ENCODE results near the gene VWCE.

Gene VWCE

GRCh38 chr11:61281581-61282250 is 13.4 kb downstream of the VWCE start:
- peaks cover 13% of the 10 kb centered on the region for H3K36me3 ChIP-seq (ENCODE audit: control insufficient read depth, insufficient read depth, low read length)
- H3K4me1 ChIP-seq (ENCODE audit: control insufficient read depth, insufficient read depth, low read length), result peaks cover 2% of the 10 kb centered on the region
- H3K27me3 ChIP-seq (ENCODE audit: control insufficient read depth, insufficient read depth, low read length, poor library complexity, severe bottlenecking), result no peaks in the 10 kb centered on the region
- no peaks in the 10 kb centered on the region for H3K9me3 ChIP-seq (ENCODE audit: control insufficient read depth, low read length)
- H3K27ac ChIP-seq (ENCODE audit: insufficient read depth, low read depth, low read length, poor library complexity, severe bottlenecking), result no peak overlapping the region
- whole genome bisulfite sequencing, 2 experiments, result 32 to 33% methylated on average over 35 of the region's 35 CpGs
- H3K4me3 ChIP-seq (ENCODE audit: insufficient read depth, low read depth, low read length), result no peak overlapping the region

- 90 to 91% methylated on average over 20 of the region's 20 CpGs for WGBS, 2 experiments
- Histone ChIP-seq H3K36me3 (ENCODE audit: control insufficient read depth, insufficient read depth, low read length) (peaks cover 10% of the 10 kb centered on the region), H3K27me3 (ENCODE audit: control insufficient read depth, insufficient read depth, low read length, poor library complexity, severe bottlenecking) (no peaks in the 10 kb centered on the region), H3K4me1 (ENCODE audit: control insufficient read depth, insufficient read depth, low read length) (peaks cover 2% of the 10 kb centered on the region), H3K27ac (ENCODE audit: insufficient read depth, low read depth, low read length, poor library complexity, severe bottlenecking) (no peak overlapping the region), H3K9me3 (ENCODE audit: control insufficient read depth, low read length) (no peaks in the 10 kb centered on the region), H3K4me3 (ENCODE audit: insufficient read depth, low read depth, low read length) (no peak overlapping the region)
These were observed 14.1 kb downstream of the VWCE start for GRCh38 chr11:61280883-61281580.

DNA sequence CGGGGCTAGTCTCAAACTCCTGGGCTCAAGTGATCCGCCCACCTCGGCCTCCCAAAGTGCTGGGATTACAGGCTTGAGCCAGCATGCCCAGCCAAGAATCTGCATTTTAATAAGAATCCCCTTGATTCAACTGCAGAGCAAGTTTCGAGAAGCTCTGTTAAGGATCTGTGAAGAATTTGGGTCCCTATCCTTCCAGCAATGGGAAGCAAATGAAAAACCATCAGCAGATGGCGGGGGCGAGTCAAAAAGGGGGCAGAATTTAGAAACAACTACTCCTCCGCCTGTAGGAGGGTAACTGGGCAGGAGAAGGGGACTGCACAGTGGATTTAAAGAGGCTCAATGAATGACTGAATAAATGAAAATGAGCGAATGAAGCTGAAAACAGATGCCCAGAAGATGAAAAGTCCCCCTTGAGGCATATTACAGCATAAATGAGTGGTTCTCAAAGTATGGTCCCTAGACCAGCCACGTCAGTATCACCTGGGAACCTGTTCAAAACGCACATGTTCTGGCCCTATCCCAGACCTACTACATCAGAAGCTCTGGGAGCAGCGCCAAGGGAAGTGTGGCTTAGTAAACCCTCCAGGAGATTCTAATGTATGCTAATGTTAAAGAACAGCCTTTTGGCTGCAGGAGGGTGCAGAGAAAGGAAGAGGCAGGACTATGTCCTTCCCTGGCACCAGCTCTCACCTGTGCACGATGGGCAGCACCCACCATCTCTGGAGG is 15.0 kb downstream of the VWCE start:
- no peak overlapping the region for H3K27ac ChIP-seq (ENCODE audit: insufficient read depth, low read depth, low read length, poor library complexity, severe bottlenecking)
- H3K4me3 ChIP-seq (ENCODE audit: insufficient read depth, low read depth, low read length), result no peak overlapping the region
- peaks cover 1% of the 10 kb centered on the region for H3K36me3 ChIP-seq (ENCODE audit: control insufficient read depth, insufficient read depth, low read length)
- peaks cover 2% of the 10 kb centered on the region for H3K4me1 ChIP-seq (ENCODE audit: control insufficient read depth, insufficient read depth, low read length)
- 76 to 78% methylated on average over 12 of the region's 12 CpGs for WGBS, 2 experiments
- no peaks in the 10 kb centered on the region for H3K27me3 ChIP-seq (ENCODE audit: control insufficient read depth, insufficient read depth, low read length, poor library complexity, severe bottlenecking)
- no peaks in the 10 kb centered on the region for H3K9me3 ChIP-seq (ENCODE audit: control insufficient read depth, low read length)

DNA sequence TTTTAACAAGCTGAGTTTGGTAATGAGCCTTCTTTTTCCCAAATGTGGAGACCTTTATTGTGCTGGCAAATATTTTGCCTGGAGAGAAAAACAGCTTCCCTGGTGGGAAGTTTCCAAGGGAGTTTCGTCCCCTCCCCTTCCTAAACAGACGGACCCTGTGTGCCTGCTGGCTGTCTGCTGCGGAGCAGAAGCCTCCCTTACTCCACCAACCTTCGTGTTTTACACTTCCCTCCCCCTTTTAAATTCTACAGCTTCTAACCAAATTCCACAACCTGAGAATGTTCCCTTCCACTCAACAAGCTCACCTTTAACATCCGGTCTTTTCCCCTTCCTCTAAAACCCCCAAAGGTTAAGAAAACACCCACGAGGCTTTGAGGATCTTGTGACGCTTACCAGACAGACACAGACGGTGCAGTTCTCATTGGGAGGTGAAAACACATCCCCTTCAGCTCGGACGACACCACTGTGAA is 17.1 kb downstream of the VWCE start:
- WGBS, 2 experiments, result 61 to 65% methylated on average over 10 of the region's 10 CpGs
- Histone ChIP-seq H3K27me3 (ENCODE audit: control insufficient read depth, insufficient read depth, low read length, poor library complexity, severe bottlenecking) (no peaks in the 10 kb centered on the region), H3K4me1 (ENCODE audit: control insufficient read depth, insufficient read depth, low read length) (peaks cover 5% of the 10 kb centered on the region), H3K4me3 (ENCODE audit: insufficient read depth, low read depth, low read length) (no peak overlapping the region), H3K27ac (ENCODE audit: insufficient read depth, low read depth, low read length, poor library complexity, severe bottlenecking) (no peak overlapping the region), H3K36me3 (ENCODE audit: control insufficient read depth, insufficient read depth, low read length) (no peaks in the 10 kb centered on the region), H3K9me3 (ENCODE audit: control insufficient read depth, low read length) (no peaks in the 10 kb centered on the region)

GRCh38 chr11:61277186-61278000 is 17.7 kb downstream of the VWCE start:
- H3K27ac ChIP-seq (ENCODE audit: insufficient read depth, low read depth, low read length, poor library complexity, severe bottlenecking), result no peak overlapping the region
- WGBS, 2 experiments, result 83 to 86% methylated on average over 14 of the region's 14 CpGs
- no peaks in the 10 kb centered on the region for H3K9me3 ChIP-seq (ENCODE audit: control insufficient read depth, low read length)
- no peaks in the 10 kb centered on the region for H3K36me3 ChIP-seq (ENCODE audit: control insufficient read depth, insufficient read depth, low read length)
- peaks cover 5% of the 10 kb centered on the region for H3K4me1 ChIP-seq (ENCODE audit: control insufficient read depth, insufficient read depth, low read length)
- no peaks in the 10 kb centered on the region for H3K27me3 ChIP-seq (ENCODE audit: control insufficient read depth, insufficient read depth, low read length, poor library complexity, severe bottlenecking)
- H3K4me3 ChIP-seq (ENCODE audit: insufficient read depth, low read depth, low read length), result no peak overlapping the region

- Histone ChIP-seq H3K4me1 (ENCODE audit: control insufficient read depth, insufficient read depth, low read length) (peaks cover 5% of the 10 kb centered on the region), H3K27ac (ENCODE audit: insufficient read depth, low read depth, low read length, poor library complexity, severe bottlenecking) (no peak overlapping the region), H3K27me3 (ENCODE audit: control insufficient read depth, insufficient read depth, low read length, poor library complexity, severe bottlenecking) (no peaks in the 10 kb centered on the region), H3K9me3 (ENCODE audit: control insufficient read depth, low read length) (no peaks in the 10 kb centered on the region), H3K4me3 (ENCODE audit: insufficient read depth, low read depth, low read length) (no peak overlapping the region), H3K36me3 (ENCODE audit: control insufficient read depth, insufficient read depth, low read length) (peaks cover 4% of the 10 kb centered on the region)
- WGBS, 2 experiments, result 91 to 93% methylated on average over 4 of the region's 4 CpGs
These were observed 19.9 kb downstream of the VWCE start for GRCh38 chr11:61275191-61275590.

DNA sequence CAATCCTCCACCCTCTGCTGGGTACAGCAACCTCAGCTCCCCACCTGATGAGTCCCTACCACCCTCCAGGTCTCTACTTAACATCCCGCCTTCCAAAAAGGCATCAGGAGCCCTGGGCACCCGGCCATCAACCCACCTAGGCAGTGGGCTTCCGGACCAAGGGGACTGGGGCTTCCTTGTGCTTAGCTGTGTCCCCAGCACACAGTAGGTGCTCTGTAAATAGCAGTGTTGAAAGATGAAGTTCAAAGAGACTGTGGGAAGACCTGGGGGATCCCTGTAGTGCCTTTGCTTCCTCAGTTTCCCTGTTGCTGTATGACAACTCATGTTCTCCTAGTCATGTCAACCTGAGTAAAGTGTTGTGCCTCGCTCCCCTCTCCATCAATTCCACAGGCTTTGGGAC is 21.0 kb downstream of the VWCE start:
- Histone ChIP-seq H3K9me3 (ENCODE audit: control insufficient read depth, low read length) (no peaks in the 10 kb centered on the region), H3K27me3 (ENCODE audit: control insufficient read depth, insufficient read depth, low read length, poor library complexity, severe bottlenecking) (no peaks in the 10 kb centered on the region), H3K36me3 (ENCODE audit: control insufficient read depth, insufficient read depth, low read length) (peaks cover 4% of the 10 kb centered on the region), H3K4me1 (ENCODE audit: control insufficient read depth, insufficient read depth, low read length) (peaks cover 5% of the 10 kb centered on the region), H3K27ac (ENCODE audit: insufficient read depth, low read depth, low read length, poor library complexity, severe bottlenecking) (no peak overlapping the region), H3K4me3 (ENCODE audit: insufficient read depth, low read depth, low read length) (no peak overlapping the region)
- 92 to 94% methylated on average over 4 of the region's 4 CpGs for WGBS, 2 experiments

DNA sequence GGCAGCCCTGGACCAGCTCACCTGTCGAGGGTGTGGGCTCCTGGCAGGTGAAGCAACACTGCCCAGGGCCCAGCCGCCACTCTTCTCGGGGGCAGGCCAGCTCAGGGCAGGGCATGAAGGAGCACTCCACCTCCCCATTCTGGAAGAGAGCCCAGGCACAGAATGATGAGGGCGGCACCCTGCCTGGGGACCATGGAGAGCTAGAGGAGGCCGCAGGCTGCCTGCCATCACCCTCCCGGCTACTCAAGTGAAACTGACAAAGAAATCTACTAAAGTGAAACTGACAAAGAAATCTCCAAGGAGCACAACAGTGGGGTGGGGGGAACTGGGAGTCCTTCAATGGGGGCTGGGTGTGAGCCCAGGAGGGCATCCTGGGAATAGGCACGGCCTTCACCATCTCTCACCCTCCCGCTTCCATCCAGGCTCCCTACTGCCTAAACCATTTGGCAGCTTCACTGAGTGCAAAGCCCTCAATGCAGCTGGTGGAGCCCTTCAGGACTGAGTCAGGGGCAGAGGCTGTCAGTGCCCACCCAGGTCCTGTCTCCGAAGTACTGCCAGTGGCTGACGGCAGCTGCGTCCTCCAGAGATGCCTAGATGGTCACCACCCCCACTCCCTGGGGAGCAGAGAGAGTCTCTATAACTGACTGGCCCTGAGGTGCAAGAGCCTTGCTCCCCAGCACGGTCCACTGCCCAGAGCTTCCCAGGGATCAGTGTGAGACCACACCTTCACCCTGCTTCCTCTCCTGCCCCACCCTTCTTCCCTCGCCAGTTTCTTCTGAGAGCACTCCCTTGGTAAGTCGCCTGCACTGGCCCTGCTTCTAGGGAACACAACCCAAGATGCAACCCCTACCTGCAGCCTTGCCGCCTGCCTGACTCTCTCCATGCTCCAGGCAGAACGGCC is 21.7 kb downstream of the VWCE start:
- no peak overlapping the region for H3K4me3 ChIP-seq (ENCODE audit: insufficient read depth, low read depth, low read length)

DNA sequence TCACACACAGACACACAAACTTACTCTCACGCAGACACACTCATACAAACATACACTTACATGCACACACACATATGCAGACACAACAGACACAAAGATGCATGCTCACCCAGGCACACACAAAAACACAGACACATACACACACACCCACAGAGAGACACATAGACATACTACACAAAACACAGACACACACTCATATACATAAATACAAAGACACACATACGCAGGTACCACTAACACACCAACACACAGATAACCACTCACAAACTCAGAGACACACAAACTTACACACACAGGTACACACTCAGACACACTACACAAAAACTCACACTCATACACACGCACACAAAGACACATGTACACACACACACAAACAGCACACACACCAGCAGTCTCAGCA is 22.4 kb downstream of the VWCE start:
- peaks cover 3% of the 10 kb centered on the region for H3K4me1 ChIP-seq (ENCODE audit: control insufficient read depth, insufficient read depth, low read length)
- no peak overlapping the region for H3K4me3 ChIP-seq (ENCODE audit: insufficient read depth, low read depth, low read length)
- WGBS, 2 experiments, result 89 to 91% methylated on average over 3 of the region's 3 CpGs
- no peak overlapping the region for H3K27ac ChIP-seq (ENCODE audit: insufficient read depth, low read depth, low read length, poor library complexity, severe bottlenecking)
- peaks cover 4% of the 10 kb centered on the region for H3K36me3 ChIP-seq (ENCODE audit: control insufficient read depth, insufficient read depth, low read length)
- no peaks in the 10 kb centered on the region for H3K9me3 ChIP-seq (ENCODE audit: control insufficient read depth, low read length)
- H3K27me3 ChIP-seq (ENCODE audit: control insufficient read depth, insufficient read depth, low read length, poor library complexity, severe bottlenecking), result no peaks in the 10 kb centered on the region

More for the DNA sequence above, 21.7 kb downstream of the VWCE start:
- Histone ChIP-seq H3K9me3 (ENCODE audit: control insufficient read depth, low read length) (no peaks in the 10 kb centered on the region), H3K4me1 (ENCODE audit: control insufficient read depth, insufficient read depth, low read length) (peaks cover 5% of the 10 kb centered on the region), H3K27ac (ENCODE audit: insufficient read depth, low read depth, low read length, poor library complexity, severe bottlenecking) (no peak overlapping the region), H3K36me3 (ENCODE audit: control insufficient read depth, insufficient read depth, low read length) (peaks cover 4% of the 10 kb centered on the region), H3K27me3 (ENCODE audit: control insufficient read depth, insufficient read depth, low read length, poor library complexity, severe bottlenecking) (no peaks in the 10 kb centered on the region)
- 86% methylated on average over 16 of the region's 16 CpGs for WGBS, 2 experiments

Data from ectodermal cell (in vitro differentiated cells).